Measurements from ENCODE around the gene CLEC1A.
A peak's percentile ranks its signal among the peaks of the same experiment; 100 is the strongest.

CLEC1A gene

DNA sequence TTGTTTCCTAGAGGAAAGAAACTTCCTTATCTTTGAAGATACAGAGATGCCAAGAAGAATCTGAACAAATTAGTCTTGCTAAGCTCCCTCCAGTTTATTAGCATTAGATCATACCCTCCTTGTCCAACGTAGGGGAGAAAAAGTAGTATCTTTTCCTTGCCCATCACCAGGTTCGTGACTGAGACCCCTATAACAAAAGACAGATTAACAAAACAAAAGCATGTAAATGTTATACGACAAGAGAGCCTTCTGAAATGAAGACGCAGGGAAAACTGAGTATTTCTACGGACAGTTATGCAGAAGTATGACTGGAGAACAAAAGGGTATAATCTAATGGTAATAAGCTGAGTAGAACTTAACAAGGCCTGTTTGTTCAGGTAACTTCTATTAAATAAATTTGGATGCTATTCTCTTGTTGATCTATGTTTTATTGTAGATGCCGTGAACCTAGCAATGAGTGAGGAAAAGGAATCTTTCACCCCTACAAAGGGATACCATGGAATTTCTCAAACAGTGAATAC lies 34.1 kb upstream of the CLEC1A start:
- 93% methylated on average over 4 of the region's 6 CpGs for whole genome bisulfite sequencing (ENCODE audit: insufficient coverage)
- CTCF ChIA-PET = interaction anchor here (0.7 to 1.9 kb wide), 5 partner anchors 64 to 382 kb away, joined by 3 to 8 read pairs (median 4); no protein-coding TSS in a partner anchor
- no peak overlapping the region for H3K4me3 ChIP-seq (ENCODE audit: control insufficient read depth in 1 of 7, extremely low read depth in 1 of 7, insufficient read depth in 4 of 7, low read depth in 2 of 7, low read length in 6 of 7)
- POLR2A ChIA-PET = no interaction called here
- no peak for DNase-seq
- H3K27ac ChIP-seq (ENCODE audit: insufficient read depth in 1 of 2, low read depth in 1 of 2, low read length in 2 of 2, poor library complexity in 1 of 2, severe bottlenecking in 2 of 2) = no peak overlapping the region
- no peaks in the 10 kb centered on the region for H3K27me3 ChIP-seq (replicated peaks in 2 of 5; ENCODE audit: control insufficient read depth in 4 of 5, insufficient read depth in 5 of 5, low read length in 4 of 5)
- H3K4me1 ChIP-seq (ENCODE audit: control extremely low read depth in 1 of 4, control insufficient read depth in 4 of 4, insufficient read depth in 4 of 4, low read length in 3 of 4) = peaks cover 24 to 43% (median 33%) of the 10 kb centered on the region in 4 experiments
- no peaks in the 10 kb centered on the region for H3K9me3 ChIP-seq (ENCODE audit: control extremely low read depth in 1 of 5, control insufficient read depth in 4 of 5, insufficient read depth in 2 of 5, low read depth in 1 of 5, low read length in 4 of 5)
- H3K36me3 ChIP-seq (ENCODE audit: control insufficient read depth in 4 of 4, insufficient read depth in 4 of 4, low read length in 3 of 4) = no peaks in the 10 kb centered on the region

DNA sequence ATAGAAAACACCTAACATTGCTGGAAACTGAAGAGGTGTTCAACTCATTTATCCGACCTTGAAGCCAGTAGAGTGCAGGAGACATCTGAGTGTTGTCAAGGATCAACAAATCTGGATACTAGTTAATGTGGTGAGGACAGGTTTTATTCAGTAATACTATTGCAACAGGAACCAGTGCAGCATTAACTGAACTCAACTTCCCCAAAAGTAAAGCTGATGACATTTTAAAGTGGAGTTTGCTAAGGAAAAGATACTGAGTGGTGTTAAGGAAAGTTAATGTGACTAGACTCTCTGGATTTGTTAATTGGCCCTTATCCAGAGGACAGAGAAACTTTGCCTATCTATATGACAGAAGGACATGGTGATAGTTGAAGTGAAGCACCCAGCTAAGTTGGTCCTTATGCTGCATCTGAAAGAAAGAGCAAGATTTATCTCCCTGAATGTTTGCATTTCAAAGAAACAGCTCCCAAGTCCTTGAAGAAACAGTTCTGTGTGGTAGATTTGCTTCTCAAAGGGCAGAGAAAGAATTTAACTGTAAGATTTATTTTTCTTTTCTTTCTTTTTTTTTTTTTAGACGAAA lies 32.4 kb upstream of the CLEC1A start:
- no peak overlapping the region for H3K4me3 ChIP-seq (ENCODE audit: control insufficient read depth in 1 of 7, extremely low read depth in 1 of 7, insufficient read depth in 4 of 7, low read depth in 2 of 7, low read length in 6 of 7)
- no peak overlapping the region for H3K27ac ChIP-seq (ENCODE audit: insufficient read depth in 1 of 2, low read depth in 1 of 2, low read length in 2 of 2, poor library complexity in 1 of 2, severe bottlenecking in 2 of 2)
- WGBS (ENCODE audit: insufficient coverage) = 100% methylated on average over 1 of the region's 2 CpGs
- POLR2A ChIA-PET = no interaction called here
- no peaks in the 10 kb centered on the region for H3K27me3 ChIP-seq (replicated peaks in 2 of 5; ENCODE audit: control insufficient read depth in 4 of 5, insufficient read depth in 5 of 5, low read length in 4 of 5)
- no peaks in the 10 kb centered on the region for H3K36me3 ChIP-seq (ENCODE audit: control insufficient read depth in 4 of 4, insufficient read depth in 4 of 4, low read length in 3 of 4)
- no peaks in the 10 kb centered on the region for H3K9me3 ChIP-seq (ENCODE audit: control extremely low read depth in 1 of 5, control insufficient read depth in 4 of 5, insufficient read depth in 2 of 5, low read depth in 1 of 5, low read length in 4 of 5)
- H3K4me1 ChIP-seq (ENCODE audit: control extremely low read depth in 1 of 4, control insufficient read depth in 4 of 4, insufficient read depth in 4 of 4, low read length in 3 of 4) = peaks cover 24 to 40% (median 35%) of the 10 kb centered on the region in 4 experiments
- CTCF ChIA-PET = interaction anchor here (0.6 to 2.5 kb wide), 8 partner anchors 9 to 480 kb away, joined by 3 to 23 read pairs (median 4); no protein-coding TSS in a partner anchor
- DNase-seq = peak in 2 of 3 donors; percentile 50 to 65

DNA sequence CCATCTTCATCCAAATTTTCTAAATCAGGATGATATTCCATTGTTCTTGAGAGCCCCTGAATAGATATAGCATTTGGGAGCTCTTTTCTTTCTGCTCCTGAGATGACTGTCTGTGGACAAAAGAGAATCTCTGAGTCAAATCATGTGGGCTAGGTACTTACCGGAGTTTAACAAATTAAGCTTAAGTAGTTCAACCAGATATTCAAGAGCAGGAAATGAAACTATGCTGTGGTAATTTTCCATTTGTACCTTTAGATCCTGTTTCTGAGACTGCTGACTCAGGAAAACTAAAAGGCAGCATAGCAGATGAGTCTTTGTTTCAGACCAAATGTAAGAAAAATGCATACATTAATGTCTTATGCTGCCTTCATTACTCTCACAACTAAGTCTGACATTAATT lies 31.3 kb upstream of the CLEC1A start, which contains the start of gene CLEC7A:
CLEC7A (minus strand) TSS at position 158 of the 400 bp plus-strand sequence; CDS start at position 41, 117 bp downstream.
- Histone ChIP-seq H3K27me3 (replicated peaks in 2 of 5; ENCODE audit: control insufficient read depth in 4 of 5, insufficient read depth in 5 of 5, low read length in 4 of 5) (no peaks in the 10 kb centered on the region), H3K9me3 (ENCODE audit: control extremely low read depth in 1 of 5, control insufficient read depth in 4 of 5, insufficient read depth in 2 of 5, low read depth in 1 of 5, low read length in 4 of 5) (no peaks in the 10 kb centered on the region), H3K4me3 (ENCODE audit: control insufficient read depth in 1 of 7, extremely low read depth in 1 of 7, insufficient read depth in 4 of 7, low read depth in 2 of 7, low read length in 6 of 7) (peak within 1 kb of the TSS in 4 of 7 experiments; percentile 2 to 59 (median 48)), H3K36me3 (ENCODE audit: control insufficient read depth in 4 of 4, insufficient read depth in 4 of 4, low read length in 3 of 4) (no peaks in the 10 kb centered on the region), H3K4me1 (ENCODE audit: control extremely low read depth in 1 of 4, control insufficient read depth in 4 of 4, insufficient read depth in 4 of 4, low read length in 3 of 4) (peaks cover 24 to 39% (median 35%) of the 10 kb centered on the region in 4 experiments), H3K27ac (ENCODE audit: insufficient read depth in 1 of 2, low read depth in 1 of 2, low read length in 2 of 2, poor library complexity in 1 of 2, severe bottlenecking in 2 of 2) (peak within 1 kb of the TSS; percentile 5 to 28)
- 0% methylated on average over 1 of the region's 1 CpG for WGBS (ENCODE audit: insufficient coverage)
- ChIA-PET CTCF (interaction anchor here (0.8 to 2.5 kb wide), 10 partner anchors 9 to 98 kb away, joined by 3 to 23 read pairs (median 3); no protein-coding TSS in a partner anchor), POLR2A (no interaction called here)
- peak in 2 of 3 donors; percentile 53 to 61 for DNase-seq

DNA sequence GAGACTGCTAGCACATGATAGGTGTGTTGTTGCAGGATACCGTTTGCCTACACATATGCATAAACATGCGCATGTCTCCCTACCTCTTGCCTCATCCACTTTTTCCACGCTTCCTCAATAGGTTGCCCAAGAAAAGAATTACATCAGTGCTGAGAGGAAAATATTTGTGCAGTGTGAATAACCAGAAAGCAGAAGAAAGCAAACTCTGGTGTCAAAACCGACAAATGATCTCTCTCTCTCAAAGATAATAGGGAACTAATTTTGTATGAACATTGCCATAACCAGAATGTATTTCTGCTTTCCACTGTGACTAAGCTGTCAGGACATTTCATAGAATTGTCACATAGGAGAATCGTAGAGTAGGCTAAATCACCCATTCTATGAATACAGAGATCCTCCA lies 29.9 kb upstream of the CLEC1A start:
- DNase-seq = peak; percentile 31 to 90 (median 88)
- POLR2A ChIA-PET = interaction anchor here (0.6 kb wide), 1 partner anchor 74 kb away, joined by 4 read pairs; no protein-coding TSS in a partner anchor
- WGBS (ENCODE audit: insufficient coverage) = 0% methylated on average over 1 of the region's 5 CpGs
- no peaks in the 10 kb centered on the region for H3K9me3 ChIP-seq (ENCODE audit: control extremely low read depth in 1 of 5, control insufficient read depth in 4 of 5, insufficient read depth in 2 of 5, low read depth in 1 of 5, low read length in 4 of 5)
- no peaks in the 10 kb centered on the region for H3K36me3 ChIP-seq (ENCODE audit: control insufficient read depth in 4 of 4, insufficient read depth in 4 of 4, low read length in 3 of 4)
- H3K27me3 ChIP-seq (replicated peaks in 2 of 5; ENCODE audit: control insufficient read depth in 4 of 5, insufficient read depth in 5 of 5, low read length in 4 of 5) = no peaks in the 10 kb centered on the region
- CTCF ChIA-PET = interaction anchor here (0.7 to 2.5 kb wide), 4 partner anchors 11 to 315 kb away, joined by 3 to 9 read pairs (median 4); no protein-coding TSS in a partner anchor
- H3K4me3 ChIP-seq (ENCODE audit: control insufficient read depth in 1 of 7, extremely low read depth in 1 of 7, insufficient read depth in 4 of 7, low read depth in 2 of 7, low read length in 6 of 7) = peak overlapping the region in 3 of 7 experiments; percentile 9 to 59 (median 54)
- H3K4me1 ChIP-seq (ENCODE audit: control extremely low read depth in 1 of 4, control insufficient read depth in 4 of 4, insufficient read depth in 4 of 4, low read length in 3 of 4) = peaks cover 24 to 39% (median 35%) of the 10 kb centered on the region in 4 experiments
- H3K27ac ChIP-seq (ENCODE audit: insufficient read depth in 1 of 2, low read depth in 1 of 2, low read length in 2 of 2, poor library complexity in 1 of 2, severe bottlenecking in 2 of 2) = peak overlapping the region in 1 of 2 experiments; percentile 5

DNA sequence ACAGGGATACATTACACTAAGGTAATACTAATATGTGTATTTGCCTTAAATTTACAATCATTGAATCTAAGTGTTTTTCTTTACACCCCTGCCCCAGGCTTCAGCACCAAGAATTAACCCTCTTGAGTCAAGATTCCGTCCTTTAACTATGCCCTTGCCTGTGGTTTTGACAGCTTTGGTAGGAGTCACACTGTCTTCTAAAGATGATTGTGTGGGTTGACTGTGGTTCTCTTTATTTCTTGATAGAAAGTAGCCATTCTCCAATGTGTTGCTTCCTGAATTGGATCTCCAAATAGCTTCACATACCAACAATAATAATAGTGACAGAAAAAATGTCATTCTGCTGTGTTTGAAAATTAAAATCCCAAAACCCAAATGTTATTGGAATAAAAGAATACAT lies 27.6 kb upstream of the CLEC1A start:
- Histone ChIP-seq H3K27ac (ENCODE audit: insufficient read depth in 1 of 2, low read depth in 1 of 2, low read length in 2 of 2, poor library complexity in 1 of 2, severe bottlenecking in 2 of 2) (no peak overlapping the region), H3K9me3 (ENCODE audit: control extremely low read depth in 1 of 5, control insufficient read depth in 4 of 5, insufficient read depth in 2 of 5, low read depth in 1 of 5, low read length in 4 of 5) (no peaks in the 10 kb centered on the region), H3K4me3 (ENCODE audit: control insufficient read depth in 1 of 7, extremely low read depth in 1 of 7, insufficient read depth in 4 of 7, low read depth in 2 of 7, low read length in 6 of 7) (no peak overlapping the region), H3K36me3 (ENCODE audit: control insufficient read depth in 4 of 4, insufficient read depth in 4 of 4, low read length in 3 of 4) (no peaks in the 10 kb centered on the region), H3K4me1 (ENCODE audit: control extremely low read depth in 1 of 4, control insufficient read depth in 4 of 4, insufficient read depth in 4 of 4, low read length in 3 of 4) (peaks cover 24 to 34% (median 30%) of the 10 kb centered on the region in 4 experiments), H3K27me3 (replicated peaks in 2 of 5; ENCODE audit: control insufficient read depth in 4 of 5, insufficient read depth in 5 of 5, low read length in 4 of 5) (no peaks in the 10 kb centered on the region)
- CTCF ChIA-PET = interaction anchor here (1.0 to 2.5 kb wide), 4 partner anchors 10 to 26 kb away, joined by 3 to 11 read pairs (median 6); no protein-coding TSS in a partner anchor
- POLR2A ChIA-PET = no interaction called here
- no peak for DNase-seq
- WGBS (ENCODE audit: insufficient coverage) = no CpG with 5 or more reads among the region's 1 CpG

DNA sequence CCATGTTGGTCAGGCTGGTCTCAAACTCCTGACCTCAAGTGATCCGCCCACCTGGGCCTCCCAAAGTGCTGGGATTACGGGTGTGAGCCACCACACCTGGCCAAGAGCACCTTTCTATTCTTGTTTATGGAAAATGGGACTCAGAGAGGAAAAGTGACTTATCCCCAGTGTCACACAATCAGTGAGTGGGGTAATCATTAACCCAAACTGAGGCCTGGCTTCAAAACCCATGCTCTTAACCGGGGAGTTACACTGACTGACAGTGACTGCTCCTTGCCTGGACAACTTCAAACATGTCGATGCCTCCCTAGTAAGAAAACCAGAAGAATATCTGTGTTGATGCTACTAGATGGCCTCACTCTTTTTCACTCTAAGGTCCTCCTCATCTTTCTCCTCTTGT lies 23.9 kb upstream of the CLEC1A start:
- Histone ChIP-seq H3K9me3 (ENCODE audit: control extremely low read depth in 1 of 5, control insufficient read depth in 4 of 5, insufficient read depth in 2 of 5, low read depth in 1 of 5, low read length in 4 of 5) (no peaks in the 10 kb centered on the region), H3K27me3 (replicated peaks in 2 of 5; ENCODE audit: control insufficient read depth in 4 of 5, insufficient read depth in 5 of 5, low read length in 4 of 5) (no peaks in the 10 kb centered on the region), H3K36me3 (ENCODE audit: control insufficient read depth in 4 of 4, insufficient read depth in 4 of 4, low read length in 3 of 4) (peaks cover 0 to 2% (median 0%) of the 10 kb centered on the region in 4 experiments), H3K27ac (ENCODE audit: insufficient read depth in 1 of 2, low read depth in 1 of 2, low read length in 2 of 2, poor library complexity in 1 of 2, severe bottlenecking in 2 of 2) (no peak overlapping the region), H3K4me1 (ENCODE audit: control extremely low read depth in 1 of 4, control insufficient read depth in 4 of 4, insufficient read depth in 4 of 4, low read length in 3 of 4) (peaks cover 0 to 5% (median 2%) of the 10 kb centered on the region in 4 experiments), H3K4me3 (ENCODE audit: control insufficient read depth in 1 of 7, extremely low read depth in 1 of 7, insufficient read depth in 4 of 7, low read depth in 2 of 7, low read length in 6 of 7) (no peak overlapping the region)
- WGBS (ENCODE audit: insufficient coverage) = 100% methylated on average over 4 of the region's 4 CpGs
- POLR2A ChIA-PET = no interaction called here
- CTCF ChIA-PET = no interaction called here
- no peak for DNase-seq

DNA sequence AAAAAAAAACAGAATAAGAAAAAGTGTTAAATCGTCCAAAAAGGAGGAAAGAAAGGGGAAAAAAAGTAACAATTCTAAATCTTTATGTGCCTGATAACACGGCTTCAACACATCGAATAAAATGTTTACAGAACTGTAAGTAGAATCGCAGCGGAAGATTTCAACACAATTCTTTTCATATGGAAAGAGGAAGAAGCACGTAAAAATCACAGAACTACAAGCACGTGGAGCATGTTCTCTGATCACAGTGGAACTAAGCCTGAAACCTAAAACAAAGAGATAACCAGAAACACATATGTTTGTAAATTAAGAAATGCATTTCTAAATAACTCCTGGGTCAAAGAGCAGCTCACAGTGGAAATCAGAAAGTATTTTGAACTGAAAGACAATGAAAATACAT lies 22.5 kb upstream of the CLEC1A start:
- CTCF ChIA-PET = interaction anchor here (1.3 to 2.3 kb wide), 2 partner anchors 9 to 19 kb away, joined by 3 to 6 read pairs; partner anchors contain the start of gene CLEC7A
- peak in 2 of 3 donors; percentile 55 to 67 for DNase-seq
- no peak overlapping the region for H3K27ac ChIP-seq (ENCODE audit: insufficient read depth in 1 of 2, low read depth in 1 of 2, low read length in 2 of 2, poor library complexity in 1 of 2, severe bottlenecking in 2 of 2)
- peaks cover 0 to 5% (median under 1%) of the 10 kb centered on the region in 4 experiments for H3K4me1 ChIP-seq (ENCODE audit: control extremely low read depth in 1 of 4, control insufficient read depth in 4 of 4, insufficient read depth in 4 of 4, low read length in 3 of 4)
- H3K9me3 ChIP-seq (ENCODE audit: control extremely low read depth in 1 of 5, control insufficient read depth in 4 of 5, insufficient read depth in 2 of 5, low read depth in 1 of 5, low read length in 4 of 5) = no peaks in the 10 kb centered on the region
- H3K4me3 ChIP-seq (ENCODE audit: control insufficient read depth in 1 of 7, extremely low read depth in 1 of 7, insufficient read depth in 4 of 7, low read depth in 2 of 7, low read length in 6 of 7) = no peak overlapping the region
- H3K36me3 ChIP-seq (ENCODE audit: control insufficient read depth in 4 of 4, insufficient read depth in 4 of 4, low read length in 3 of 4) = peaks cover 0 to 2% (median 0%) of the 10 kb centered on the region in 4 experiments
- POLR2A ChIA-PET = interaction anchor here (0.7 kb wide), 1 partner anchor 271 kb away, joined by 5 read pairs; no protein-coding TSS in a partner anchor
- no peaks in the 10 kb centered on the region for H3K27me3 ChIP-seq (replicated peaks in 2 of 5; ENCODE audit: control insufficient read depth in 4 of 5, insufficient read depth in 5 of 5, low read length in 4 of 5)
- no CpG with 5 or more reads among the region's 7 CpGs for WGBS (ENCODE audit: insufficient coverage)
